ENCODE results near the gene TRMT2B.

GRCh38 chrX:101040197-101040596, 11.7 kb downstream of the TRMT2B start:
- no peak for TF ChIP-seq REPIN1 (tag by site-specific recombination; IDR thresholded peaks at IDR 0.05; ENCODE audit: low read depth)
- no peak for TF ChIP-seq ZNF580 (tag by site-specific recombination; IDR thresholded peaks at IDR 0.05)
- TF ChIP-seq ZNF792 (tag by site-specific recombination; IDR thresholded peaks at IDR 0.05) = no peak
- TF ChIP-seq CTCF (tag by site-specific recombination; IDR thresholded peaks at IDR 0.05) = no peak
- TF ChIP-seq ZNF248 (tag by site-specific recombination; IDR thresholded peaks at IDR 0.05) = no peak
- no peak for TF ChIP-seq ZNF704 (tag by site-specific recombination; IDR thresholded peaks at IDR 0.05)
- TF ChIP-seq ZSCAN4 (tag by site-specific recombination; IDR thresholded peaks at IDR 0.05) = no peak
- no peak for TF ChIP-seq ZNF146 (tag by site-specific recombination; IDR thresholded peaks at IDR 0.05)
- TF ChIP-seq KLF16 (tag by site-specific recombination; IDR thresholded peaks at IDR 0.05) = no peak
- TF ChIP-seq ZEB2 (tag by site-specific recombination; IDR thresholded peaks at IDR 0.05) = no peak
- TF ChIP-seq ZFHX2 (tag by site-specific recombination; conservative IDR thresholded peaks at IDR 0.05) = no peak
- TF ChIP-seq ZNF211 (tag by site-specific recombination; IDR thresholded peaks at IDR 0.05; ENCODE audit: low read depth) = no peak
- no peak for TF ChIP-seq ZNF350 (tag by site-specific recombination; IDR thresholded peaks at IDR 0.05)
- no peak for TF ChIP-seq PATZ1 (tag by site-specific recombination; IDR thresholded peaks at IDR 0.05)

All from HEK293 (cell line).